GM12873 (cell line): ENCODE measurements around the gene CDH1.

Experiments used
- CTCF ChIP-seq: IDR thresholded peaks from 2 replicates; pipeline ENCODE4 v1.5.1; 2012; ENCODE audit warnings: low read depth, mild to moderate bottlenecking, moderate library complexity, low read length, control low read depth; ENCODE audit not compliant: insufficient read depth; ENCODE audit errors: missing control alignments

The CDH1 gene

GRCh38 chr16:68737046-68737729, at the start of gene CDH1:
CDH1 (plus strand) TSS chr16:68737292; CDS start chr16:68737416, 124 bp downstream.
- no peak for TF ChIP-seq CTCF

GRCh38 chr16:68689921-68690320, 47.2 kb upstream of the CDH1 start:
- no peak for TF ChIP-seq CTCF

- no peak for TF ChIP-seq CTCF
Measured at GRCh38 chr16:68695575-68695974, 41.5 kb upstream of the CDH1 start.

GRCh38 chr16:68696514-68696913, 40.6 kb upstream of the CDH1 start:
- no peak for TF ChIP-seq CTCF

GRCh38 chr16:68698091-68698490, 39.0 kb upstream of the CDH1 start:
- TF ChIP-seq CTCF, result no peak

GRCh38 chr16:68700120-68700519, 37.0 kb upstream of the CDH1 start:
- TF ChIP-seq CTCF, result no peak

GRCh38 chr16:68700831-68701230, 36.3 kb upstream of the CDH1 start:
- no peak for TF ChIP-seq CTCF
